ENCODE results near the gene MRGPRD. TPM values are rescaled to one million over a fixed set of nuclear protein-coding genes. Genes with fewer than 3 reads are reported as not detected.

Gene MRGPRD, protein sequence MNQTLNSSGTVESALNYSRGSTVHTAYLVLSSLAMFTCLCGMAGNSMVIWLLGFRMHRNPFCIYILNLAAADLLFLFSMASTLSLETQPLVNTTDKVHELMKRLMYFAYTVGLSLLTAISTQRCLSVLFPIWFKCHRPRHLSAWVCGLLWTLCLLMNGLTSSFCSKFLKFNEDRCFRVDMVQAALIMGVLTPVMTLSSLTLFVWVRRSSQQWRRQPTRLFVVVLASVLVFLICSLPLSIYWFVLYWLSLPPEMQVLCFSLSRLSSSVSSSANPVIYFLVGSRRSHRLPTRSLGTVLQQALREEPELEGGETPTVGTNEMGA
- total RNA-seq = not detected

DNA sequence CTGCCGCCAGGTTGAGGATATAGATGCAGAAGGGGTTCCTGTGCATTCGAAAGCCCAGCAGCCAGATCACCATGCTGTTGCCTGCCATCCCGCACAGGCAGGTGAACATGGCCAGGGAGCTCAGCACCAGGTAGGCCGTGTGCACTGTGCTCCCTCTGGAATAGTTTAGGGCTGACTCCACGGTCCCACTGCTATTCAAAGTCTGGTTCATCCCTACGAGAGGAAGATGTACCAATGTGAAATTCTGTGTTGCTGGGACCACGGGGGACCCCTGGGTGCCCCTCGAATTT is at the start of gene MRGPRD:
Gene MRGPRD (minus strand): TSS at position 211 of the 290 bp plus-strand sequence. CDS start 0 bp downstream, at position 211.
- CTCF ChIA-PET = no interaction called here
- Mint-ChIP-seq H3K27me3 (peaks cover 13% of the 10 kb centered on the region), H3K9me3 (ENCODE audit: low read depth) (no peaks in the 10 kb centered on the region), H3K27ac (no peak within 1 kb of the TSS), H3K4me3 (no peak within 1 kb of the TSS), H3K36me3 (no peaks in the 10 kb centered on the region), H3K4me1 (no peaks in the 10 kb centered on the region)
- DNase-seq (no peak), ATAC-seq (no peak)

DNA sequence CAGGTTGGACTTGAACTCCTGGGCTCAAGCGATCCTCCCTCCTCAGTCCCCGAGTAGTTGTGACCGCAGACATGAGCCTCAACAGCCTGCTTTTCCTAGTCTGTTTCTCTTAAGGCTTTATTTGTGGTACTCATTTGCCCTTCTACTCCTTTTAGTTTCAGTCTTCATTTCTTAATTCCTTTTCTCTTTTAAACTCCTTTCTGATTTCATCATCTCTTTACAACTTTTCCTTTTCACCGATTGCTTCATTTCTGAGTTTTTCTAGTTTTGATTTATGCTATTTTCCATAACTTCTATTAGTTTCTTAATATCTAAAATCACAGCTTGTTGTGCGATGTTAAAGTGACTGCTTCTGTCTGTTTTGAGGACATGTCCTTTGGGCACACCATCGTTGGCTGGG is 49.5 kb upstream of the MRGPRD start:
- H3K27ac Mint-ChIP-seq = no peak overlapping the region
- ATAC-seq (no peak), DNase-seq (no peak)
- no peaks in the 10 kb centered on the region for H3K27me3 Mint-ChIP-seq
- H3K4me1 Mint-ChIP-seq = no peaks in the 10 kb centered on the region
- CTCF ChIA-PET = no interaction called here
- H3K9me3 Mint-ChIP-seq (ENCODE audit: low read depth) = no peaks in the 10 kb centered on the region
- no peaks in the 10 kb centered on the region for H3K36me3 Mint-ChIP-seq
- H3K4me3 Mint-ChIP-seq = no peak overlapping the region

DNA sequence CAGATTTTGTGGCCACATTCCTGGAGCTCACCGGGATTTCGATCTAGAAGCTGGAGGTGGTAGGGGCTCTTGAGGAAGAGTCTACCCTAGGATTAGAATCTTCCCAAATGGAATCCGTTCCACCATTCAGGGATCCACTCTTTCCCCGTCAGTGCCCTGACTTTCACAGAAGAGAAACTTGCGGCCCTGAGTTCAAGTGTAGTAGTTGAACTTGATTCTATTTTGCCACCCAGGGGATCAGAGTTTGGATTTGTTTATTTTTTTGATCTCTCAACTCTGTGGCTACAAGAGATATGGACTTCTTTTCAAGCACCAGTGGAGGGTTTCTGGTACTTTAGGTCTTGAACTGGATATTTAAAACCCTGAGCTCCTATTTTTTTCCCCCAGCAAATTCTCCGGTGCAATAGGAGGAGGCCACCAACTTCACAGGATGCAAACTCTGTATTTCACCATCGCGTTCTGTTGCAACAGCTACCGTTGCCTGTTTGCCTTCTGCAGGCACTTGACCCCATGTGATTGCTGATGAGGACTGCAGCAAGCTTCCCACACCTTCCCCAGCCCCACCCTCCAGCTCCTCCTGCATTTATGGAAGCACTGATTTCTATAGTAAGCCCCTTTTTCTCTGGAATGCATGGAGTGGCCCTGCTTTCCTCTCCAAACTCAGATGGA is 47.1 kb upstream of the MRGPRD start:
- Mint-ChIP-seq H3K4me3 (no peak overlapping the region), H3K4me1 (no peaks in the 10 kb centered on the region), H3K36me3 (no peaks in the 10 kb centered on the region), H3K27ac (no peak overlapping the region), H3K27me3 (no peaks in the 10 kb centered on the region), H3K9me3 (ENCODE audit: low read depth) (no peaks in the 10 kb centered on the region)
- DNase-seq = no peak
- CTCF ChIA-PET = no interaction called here
- ATAC-seq = no peak

DNA sequence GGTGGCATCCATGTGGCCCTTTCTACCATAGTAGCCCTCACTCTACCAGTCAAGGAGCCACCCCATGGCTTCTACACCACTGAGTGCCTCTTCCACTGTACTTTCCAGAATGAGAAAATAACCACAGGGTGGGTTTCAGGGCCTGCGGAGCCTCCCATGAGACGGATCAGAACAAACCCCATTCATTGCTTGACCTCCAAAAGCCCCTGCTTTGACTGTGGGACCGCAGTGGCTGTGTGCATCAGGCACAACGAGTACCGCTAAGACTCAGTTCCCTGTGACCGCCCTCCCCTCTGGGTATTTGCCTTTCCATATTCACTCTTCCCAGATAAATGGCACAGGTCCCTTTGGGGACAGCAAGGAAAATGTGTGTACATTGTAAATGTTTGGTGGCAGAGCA is 43.7 kb upstream of the MRGPRD start:
- H3K4me3 Mint-ChIP-seq = no peak overlapping the region
- no peak overlapping the region for H3K27ac Mint-ChIP-seq
- CTCF ChIA-PET = no interaction called here
- no peaks in the 10 kb centered on the region for H3K36me3 Mint-ChIP-seq
- no peaks in the 10 kb centered on the region for H3K27me3 Mint-ChIP-seq
- ATAC-seq = no peak
- H3K4me1 Mint-ChIP-seq = no peaks in the 10 kb centered on the region
- H3K9me3 Mint-ChIP-seq (ENCODE audit: low read depth) = no peaks in the 10 kb centered on the region
- DNase-seq = no peak

DNA sequence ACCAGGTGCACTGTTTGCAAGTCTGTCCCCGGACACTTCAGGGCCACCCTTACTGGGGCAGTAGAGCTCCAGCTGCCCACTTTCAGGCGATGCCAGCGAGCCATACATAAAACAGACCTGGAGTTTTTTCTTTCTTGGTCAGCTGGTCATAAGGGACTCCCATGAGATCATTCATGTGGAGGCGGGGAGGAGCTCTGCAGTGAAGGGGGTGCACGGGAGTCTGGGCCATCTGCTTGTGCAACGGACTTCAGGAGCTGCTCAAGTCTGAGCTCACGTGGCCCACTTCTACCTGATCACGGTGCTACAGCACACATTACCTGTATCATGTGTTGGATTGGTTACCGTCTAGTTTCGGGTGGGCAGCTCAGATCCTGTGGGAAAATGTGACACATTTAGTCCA is 41.5 kb upstream of the MRGPRD start:
- no peak for ATAC-seq

DNA sequence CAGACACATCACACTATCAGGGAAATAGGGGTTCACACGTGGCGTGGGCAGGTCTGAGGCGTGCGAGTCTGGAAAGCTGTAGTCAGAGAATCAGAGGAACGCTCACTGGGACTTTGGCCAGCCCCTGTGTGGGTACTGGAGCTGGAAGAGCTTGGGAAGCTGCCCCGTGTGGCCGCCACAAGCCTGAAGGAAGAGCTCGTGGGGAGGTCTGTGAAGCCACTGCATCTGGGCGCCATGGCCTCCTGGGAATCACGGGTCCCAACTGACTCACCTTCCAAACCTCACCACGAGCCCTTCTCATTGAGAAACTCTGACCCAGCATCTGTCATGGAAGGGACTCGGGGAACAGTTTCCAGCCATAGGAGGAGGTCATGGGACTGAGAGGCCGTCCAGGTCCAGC is 38.1 kb upstream of the MRGPRD start:
- CTCF ChIA-PET = no interaction called here
- Mint-ChIP-seq H3K4me3 (no peak overlapping the region), H3K27ac (no peak overlapping the region), H3K4me1 (no peaks in the 10 kb centered on the region), H3K27me3 (no peaks in the 10 kb centered on the region), H3K9me3 (ENCODE audit: low read depth) (no peaks in the 10 kb centered on the region), H3K36me3 (no peaks in the 10 kb centered on the region)
- no peak for ATAC-seq
- no peak for DNase-seq

More for the DNA sequence above, 41.5 kb upstream of the MRGPRD start:
- DNase-seq = no peak
- no peaks in the 10 kb centered on the region for H3K9me3 Mint-ChIP-seq (ENCODE audit: low read depth)
- H3K4me1 Mint-ChIP-seq = no peaks in the 10 kb centered on the region
- CTCF ChIA-PET = no interaction called here
- no peak overlapping the region for H3K27ac Mint-ChIP-seq
- H3K36me3 Mint-ChIP-seq = no peaks in the 10 kb centered on the region
- H3K4me3 Mint-ChIP-seq = no peak overlapping the region
- no peaks in the 10 kb centered on the region for H3K27me3 Mint-ChIP-seq

DNA sequence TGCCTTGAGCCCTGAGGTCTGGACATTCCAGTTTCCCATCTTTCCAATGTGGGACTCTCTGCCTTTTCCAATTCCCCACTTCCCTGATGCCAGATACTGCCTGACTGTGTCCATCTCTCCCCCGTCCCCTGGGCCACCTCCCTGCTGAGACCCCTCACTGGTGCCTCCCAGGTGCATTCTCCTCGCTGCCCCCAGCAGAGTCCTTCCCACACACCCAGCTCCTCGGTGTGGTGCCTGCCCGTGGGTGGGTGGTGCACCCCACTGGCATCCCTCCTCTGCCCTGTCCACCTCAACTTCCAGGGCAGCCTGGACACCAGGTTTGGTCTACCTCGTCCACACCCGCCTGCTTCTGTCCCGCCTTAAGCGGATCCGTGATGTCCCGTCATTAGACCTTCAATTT is 37.2 kb upstream of the MRGPRD start:
- Mint-ChIP-seq H3K9me3 (ENCODE audit: low read depth) (no peaks in the 10 kb centered on the region), H3K36me3 (no peaks in the 10 kb centered on the region), H3K4me1 (no peaks in the 10 kb centered on the region), H3K27me3 (no peaks in the 10 kb centered on the region), H3K27ac (no peak overlapping the region), H3K4me3 (no peak overlapping the region)
- DNase-seq (no peak), ATAC-seq (no peak)
- CTCF ChIA-PET = no interaction called here

DNA sequence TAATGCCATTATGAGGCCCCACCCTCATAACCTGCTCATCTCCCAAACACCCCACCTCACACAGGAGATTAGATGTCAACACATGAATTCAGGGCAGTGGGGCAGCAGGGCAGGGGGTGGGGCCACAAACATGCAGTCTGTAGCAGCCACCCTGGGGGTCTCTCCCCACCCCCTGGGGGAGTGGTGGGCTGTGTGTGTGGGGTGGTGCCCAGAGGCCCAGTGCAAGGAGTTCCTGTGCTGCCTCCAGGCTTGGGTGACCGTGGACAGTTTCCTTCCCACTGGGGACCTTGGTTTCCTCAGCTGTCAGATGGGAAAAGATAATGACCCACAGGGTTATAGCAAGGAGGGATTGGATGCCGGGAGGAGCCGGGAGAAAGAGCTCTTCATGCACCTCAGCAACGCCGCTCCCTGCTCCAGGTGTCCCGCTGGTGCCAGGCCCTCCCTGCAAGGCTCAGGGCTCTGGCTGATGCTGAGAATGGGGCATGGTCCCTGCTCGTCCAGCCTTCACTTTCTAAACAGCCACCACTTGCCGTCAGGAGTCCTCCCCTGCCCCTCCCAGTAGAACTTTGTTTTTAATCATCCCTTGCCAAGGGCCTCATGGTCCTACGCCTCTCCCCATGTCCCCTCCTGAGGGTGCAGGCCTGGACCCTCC is 34.2 kb upstream of the MRGPRD start:
- no peaks in the 10 kb centered on the region for H3K36me3 Mint-ChIP-seq
- H3K27ac Mint-ChIP-seq = no peak overlapping the region
- ATAC-seq (no peak), DNase-seq (no peak)
- no peaks in the 10 kb centered on the region for H3K9me3 Mint-ChIP-seq (ENCODE audit: low read depth)
- peaks cover 13% of the 10 kb centered on the region for H3K27me3 Mint-ChIP-seq
- peaks cover 2% of the 10 kb centered on the region for H3K4me1 Mint-ChIP-seq
- CTCF ChIA-PET = no interaction called here
- H3K4me3 Mint-ChIP-seq = no peak overlapping the region

DNA sequence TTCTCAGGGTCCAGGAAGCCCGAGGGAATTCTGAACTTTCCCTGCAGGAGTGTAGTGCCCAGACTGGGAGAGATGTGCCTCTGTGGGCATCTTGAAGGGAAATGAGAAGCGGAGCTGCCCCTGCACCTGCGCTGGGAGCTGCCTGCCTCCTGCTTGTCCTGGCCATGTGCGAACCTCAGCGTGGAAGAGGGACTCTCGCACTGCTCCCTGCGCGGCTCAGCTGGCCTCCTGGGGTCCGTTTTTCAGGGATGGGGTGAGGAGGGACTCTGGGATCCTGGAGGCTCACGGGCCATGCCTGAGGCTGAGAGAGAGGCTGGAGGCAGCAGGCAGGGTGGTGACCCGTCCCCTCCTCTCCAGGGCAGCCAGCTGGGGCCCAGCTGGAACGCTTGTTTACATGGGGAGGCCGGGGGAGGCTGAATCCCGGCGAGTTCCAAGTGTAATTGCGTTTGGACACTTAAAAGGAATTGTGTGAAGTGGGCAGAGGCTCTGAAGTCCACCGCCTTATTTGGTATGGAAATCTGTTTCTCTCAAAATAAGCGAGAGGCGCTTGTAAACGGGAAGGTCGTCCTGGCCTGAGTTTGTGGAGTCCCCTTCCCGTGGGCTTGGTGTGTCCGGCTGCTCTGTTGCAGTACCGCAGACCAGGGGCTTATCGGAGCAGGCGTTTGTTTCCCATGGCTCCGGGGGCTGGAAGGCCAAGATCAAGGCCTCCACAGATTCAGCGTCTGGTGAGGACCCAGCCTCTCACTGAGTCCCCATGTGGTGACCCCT is 33.5 kb upstream of the MRGPRD start:
- Mint-ChIP-seq H3K27me3 (peaks cover 13% of the 10 kb centered on the region), H3K27ac (no peak overlapping the region), H3K4me1 (peaks cover 2% of the 10 kb centered on the region), H3K9me3 (ENCODE audit: low read depth) (no peaks in the 10 kb centered on the region), H3K4me3 (no peak overlapping the region), H3K36me3 (no peaks in the 10 kb centered on the region)
- no peak for DNase-seq
- no peak for ATAC-seq
- CTCF ChIA-PET = no interaction called here

DNA sequence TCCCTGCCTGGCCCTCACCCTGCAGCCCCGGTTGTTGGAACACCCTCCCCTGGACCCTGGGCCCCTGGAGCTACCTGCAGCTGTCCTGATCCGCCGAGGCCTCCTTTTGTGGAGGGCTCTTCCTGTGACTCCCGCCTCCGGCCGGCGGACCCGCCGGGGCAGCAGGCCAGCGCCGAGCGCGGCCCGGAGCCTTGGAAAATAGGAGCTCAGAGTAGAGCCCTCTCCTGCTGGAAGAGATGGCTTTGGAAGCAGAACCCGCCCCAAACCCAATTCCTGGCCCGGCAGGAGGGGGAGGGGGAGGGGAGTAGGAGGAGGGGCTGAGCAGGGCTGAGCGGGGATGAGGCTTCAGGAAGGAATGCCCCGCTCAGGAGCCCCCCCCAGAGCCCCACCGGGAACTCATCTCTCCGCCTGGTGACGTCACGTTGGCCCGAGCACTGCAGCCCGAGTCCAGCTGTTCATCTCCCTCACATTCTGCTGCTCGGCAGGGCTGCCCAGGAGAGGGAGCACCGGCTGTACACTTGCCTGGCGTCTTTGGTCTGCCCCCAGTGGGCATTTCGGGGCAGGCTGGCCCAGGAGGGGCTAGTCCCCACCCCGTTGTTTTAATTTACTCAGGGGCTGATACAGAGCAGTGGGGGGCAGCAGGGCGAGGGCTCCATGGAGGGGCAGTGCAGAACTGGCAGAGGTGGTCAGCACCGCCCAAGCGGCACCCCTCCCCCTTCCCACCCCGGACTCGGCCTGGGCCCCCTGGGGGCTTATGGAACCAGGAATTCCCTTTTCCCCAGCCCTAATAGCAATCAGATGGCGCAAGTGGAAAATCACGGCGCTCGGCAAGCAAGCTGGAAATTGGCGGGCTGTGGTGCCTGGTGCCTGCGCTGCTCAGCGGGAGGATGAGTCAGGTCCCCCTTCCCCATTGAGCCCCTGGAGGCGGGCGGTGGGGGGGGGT is 32.5 kb upstream of the MRGPRD start, which contains the start of gene MRGPRF:
Gene MRGPRF (minus strand): TSS at position 238 of the 943 bp plus-strand sequence. CDS start 3,345 bp downstream, outside the sequence.
- Mint-ChIP-seq H3K4me3 (no peak within 1 kb of the TSS), H3K27ac (no peak within 1 kb of the TSS), H3K4me1 (peaks cover 2% of the 10 kb centered on the region), H3K9me3 (ENCODE audit: low read depth) (no peaks in the 10 kb centered on the region), H3K27me3 (peaks cover 15% of the 10 kb centered on the region), H3K36me3 (no peaks in the 10 kb centered on the region)
- DNase-seq (no peak), ATAC-seq (no peak)
- CTCF ChIA-PET = no interaction called here

DNA sequence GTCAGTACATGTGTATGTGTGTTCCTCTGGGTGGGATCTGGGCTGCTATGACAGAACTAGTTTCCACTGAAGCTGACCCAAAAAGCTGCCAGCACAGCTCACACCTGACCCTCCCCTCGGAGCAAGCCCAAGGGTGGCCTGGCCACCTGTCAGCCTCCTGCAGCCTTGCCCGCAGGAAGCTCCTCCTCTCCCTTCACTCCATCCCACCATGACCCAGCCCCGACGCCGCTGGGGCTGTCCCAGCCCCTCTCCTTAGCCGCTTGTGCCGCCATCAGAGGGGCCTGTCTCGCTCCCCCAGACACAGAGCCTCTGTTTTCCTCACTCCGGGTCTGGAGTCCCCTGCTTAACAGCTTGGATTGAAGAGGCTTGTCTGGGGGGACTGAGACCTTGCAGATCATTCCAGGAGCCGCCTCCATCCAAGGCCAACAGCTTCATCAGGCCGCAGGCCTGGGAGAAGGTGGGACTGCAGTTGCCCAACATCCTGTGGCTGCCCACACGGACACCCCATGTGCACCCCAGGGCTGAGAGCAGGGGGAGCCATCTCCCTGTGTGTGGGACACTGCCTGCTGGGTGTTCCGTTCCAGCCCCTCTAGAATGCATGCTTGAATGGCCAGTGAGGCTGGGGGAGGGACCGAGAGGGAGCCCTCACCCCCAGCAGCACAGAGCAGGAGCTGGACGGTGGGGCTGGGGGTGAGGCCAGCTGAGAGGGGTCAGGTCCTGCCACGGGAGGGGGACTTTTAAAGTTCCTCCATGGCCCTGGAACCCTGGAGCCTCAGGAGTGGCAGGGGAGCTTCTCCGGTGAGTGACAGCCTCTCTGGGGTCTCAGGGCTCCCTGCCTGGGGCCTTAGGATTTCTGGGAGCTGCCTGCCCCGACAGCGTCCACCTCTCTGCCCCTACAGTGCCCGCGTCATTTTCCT is 31.6 kb upstream of the MRGPRD start:
- Mint-ChIP-seq H3K4me1 (peaks cover 2% of the 10 kb centered on the region), H3K9me3 (ENCODE audit: low read depth) (no peaks in the 10 kb centered on the region), H3K27ac (no peak overlapping the region), H3K36me3 (no peaks in the 10 kb centered on the region), H3K27me3 (peaks cover 15% of the 10 kb centered on the region), H3K4me3 (no peak overlapping the region)
- CTCF ChIA-PET = no interaction called here
- ATAC-seq (no peak), DNase-seq (no peak)

DNA sequence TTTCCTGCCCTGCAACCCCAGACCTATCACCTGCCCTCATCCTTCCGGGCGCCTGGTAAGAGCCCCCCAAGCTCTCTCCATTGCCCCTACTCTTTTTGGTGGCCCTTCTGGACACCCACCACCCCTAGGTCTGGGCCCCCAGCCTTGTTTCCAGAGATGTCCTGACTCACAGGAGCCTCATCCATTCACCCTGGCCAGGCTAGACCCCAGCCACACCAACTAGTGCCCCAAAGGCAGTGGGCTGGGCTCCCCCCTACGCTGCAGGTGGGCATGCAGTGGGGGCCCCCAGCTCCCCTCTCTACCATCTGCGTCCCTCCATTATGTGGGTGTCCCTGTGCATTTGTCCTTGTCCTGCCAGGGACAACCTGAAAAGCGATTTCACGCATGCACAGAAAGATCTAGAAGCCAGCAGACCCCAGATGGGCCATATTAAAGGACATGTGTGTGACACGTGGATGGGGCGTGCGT is 30.9 kb upstream of the MRGPRD start:
- no peak overlapping the region for H3K27ac Mint-ChIP-seq
- H3K4me1 Mint-ChIP-seq = peaks cover 2% of the 10 kb centered on the region
- no peak overlapping the region for H3K4me3 Mint-ChIP-seq
- ATAC-seq (no peak), DNase-seq (no peak)
- no peaks in the 10 kb centered on the region for H3K9me3 Mint-ChIP-seq (ENCODE audit: low read depth)
- CTCF ChIA-PET = no interaction called here
- H3K36me3 Mint-ChIP-seq = no peaks in the 10 kb centered on the region
- peaks cover 15% of the 10 kb centered on the region for H3K27me3 Mint-ChIP-seq
